Stomach (tissue), 4 donors: ENCODE measurements around the gene C1orf21.

ENCODE experiments used
- EP300 ChIP-seq: sonication (generic); formaldehyde crosslinking; IDR thresholded peaks from one replicate; pipeline ENCODE4 v1.6.1; 2017; ENCODE audit warnings: antibody characterized with exemption
- POLR2A ChIP-seq, 4 donors: fragments of 450-650 bp; IDR thresholded peaks; one replicate each; pipeline ENCODE4 v1.6.1; 2016; ENCODE audit warnings: antibody characterized with exemption in 4 of 4, control low read depth in 2 of 4, mild to moderate bottlenecking in 1 of 4, moderate library complexity in 1 of 4
- POLR2AphosphoS5 ChIP-seq, 3 donors: sonication (generic); formaldehyde crosslinking; IDR thresholded peaks; one replicate each; pipeline ENCODE4 v1.6.1; 2016; ENCODE audit warnings: antibody characterized with exemption in 3 of 3
- TF ChIP-seq, protein P1 (sequence below), 7 experiments: fragments of 450-650 bp in 4 of 7; fragments of 200-600 bp in 3 of 7; sonication (generic) in 3 of 7; IDR thresholded peaks; one replicate each; pipeline ENCODE4 v1.5.1; 2016 to 2019; ENCODE audit warnings: antibody characterized with exemption in 7 of 7, control low read depth in 2 of 7, mild to moderate bottlenecking in 1 of 7

DNA sequence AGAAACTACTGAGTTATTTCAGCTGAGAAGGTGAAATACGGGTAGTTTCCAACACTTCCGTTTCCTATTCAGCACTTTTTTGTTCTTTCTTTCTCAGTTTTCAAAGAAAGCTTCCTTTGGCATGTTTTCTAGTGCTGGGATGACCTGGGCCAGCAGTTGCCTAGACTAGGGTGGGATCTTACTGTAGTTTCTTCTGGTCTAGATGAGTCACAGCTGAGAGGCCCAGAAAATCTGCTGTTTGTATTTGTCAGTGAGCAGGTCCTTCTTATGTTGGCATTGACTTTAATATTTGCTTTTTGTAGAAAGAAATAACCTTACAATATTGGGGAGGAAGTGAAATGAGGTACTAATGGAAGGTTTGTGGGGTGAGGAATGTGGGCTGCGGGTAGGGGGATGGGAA lies 22.2 kb downstream of the C1orf21 start:
- TF ChIP-seq, protein P1, sequence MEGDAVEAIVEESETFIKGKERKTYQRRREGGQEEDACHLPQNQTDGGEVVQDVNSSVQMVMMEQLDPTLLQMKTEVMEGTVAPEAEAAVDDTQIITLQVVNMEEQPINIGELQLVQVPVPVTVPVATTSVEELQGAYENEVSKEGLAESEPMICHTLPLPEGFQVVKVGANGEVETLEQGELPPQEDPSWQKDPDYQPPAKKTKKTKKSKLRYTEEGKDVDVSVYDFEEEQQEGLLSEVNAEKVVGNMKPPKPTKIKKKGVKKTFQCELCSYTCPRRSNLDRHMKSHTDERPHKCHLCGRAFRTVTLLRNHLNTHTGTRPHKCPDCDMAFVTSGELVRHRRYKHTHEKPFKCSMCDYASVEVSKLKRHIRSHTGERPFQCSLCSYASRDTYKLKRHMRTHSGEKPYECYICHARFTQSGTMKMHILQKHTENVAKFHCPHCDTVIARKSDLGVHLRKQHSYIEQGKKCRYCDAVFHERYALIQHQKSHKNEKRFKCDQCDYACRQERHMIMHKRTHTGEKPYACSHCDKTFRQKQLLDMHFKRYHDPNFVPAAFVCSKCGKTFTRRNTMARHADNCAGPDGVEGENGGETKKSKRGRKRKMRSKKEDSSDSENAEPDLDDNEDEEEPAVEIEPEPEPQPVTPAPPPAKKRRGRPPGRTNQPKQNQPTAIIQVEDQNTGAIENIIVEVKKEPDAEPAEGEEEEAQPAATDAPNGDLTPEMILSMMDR (IDR thresholded peaks at IDR 0.05): no peak
- no peak for TF ChIP-seq POLR2A (IDR thresholded peaks at IDR 0.05)
- TF ChIP-seq EP300: no peak
- TF ChIP-seq POLR2AphosphoS5 (IDR thresholded peaks at IDR 0.05): no peak
